IMR-90 (cell line): ENCODE results near the gene TMTC1.

ENCODE experiments used
- BHLHE40 ChIP-seq: fragments of 150-350 bp; IDR thresholded peaks from 2 replicates; pipeline ENCODE4 v1.6.1; 2016; ENCODE audit warnings: mild to moderate bottlenecking, low read depth, low read length
- CEBPB ChIP-seq: IDR thresholded peaks from 2 replicates; pipeline ENCODE4 v1.6.1; 2012; ENCODE audit warnings: low read depth, low read length, improper control_type of control experiment
- MAFK ChIP-seq: IDR thresholded peaks from 2 replicates; pipeline ENCODE4 v1.6.1; 2012; ENCODE audit warnings: low read depth, low read length, improper control_type of control experiment
- MXI1 ChIP-seq: IDR thresholded peaks from 2 replicates; pipeline ENCODE4 v1.6.1; 2012; ENCODE audit warnings: low read depth, mild to moderate bottlenecking, low read length, moderate library complexity, borderline replicate concordance
- POLR2A ChIP-seq: IDR thresholded peaks from 2 replicates; pipeline ENCODE4 v1.6.1; 2012; ENCODE audit warnings: mild to moderate bottlenecking, low read depth, low read length
- RCOR1 ChIP-seq: IDR thresholded peaks from 2 replicates; pipeline ENCODE4 v1.6.1; 2012; ENCODE audit warnings: mild to moderate bottlenecking, low read length, improper control_type of control experiment; ENCODE audit not compliant: insufficient replicate concordance
- RFX5 ChIP-seq: IDR thresholded peaks from 2 replicates; pipeline ENCODE4 v1.8.0; 2012; ENCODE audit warnings: low read depth, mild to moderate bottlenecking, low read length, moderate library complexity
- SMC3 ChIP-seq: fragments of 150-350 bp; IDR thresholded peaks from 2 replicates; pipeline ENCODE4 v1.6.1; 2016; ENCODE audit warnings: low read depth, mild to moderate bottlenecking, antibody characterized with exemption, low read length, moderate library complexity
- TF ChIP-seq, protein P1 (sequence below): conservative IDR thresholded peaks from 2 replicates; pipeline ENCODE4 v1.5.1; 2012; ENCODE audit warnings: mild to moderate bottlenecking, low read depth, low read length, improper control_type of control experiment

DNA sequence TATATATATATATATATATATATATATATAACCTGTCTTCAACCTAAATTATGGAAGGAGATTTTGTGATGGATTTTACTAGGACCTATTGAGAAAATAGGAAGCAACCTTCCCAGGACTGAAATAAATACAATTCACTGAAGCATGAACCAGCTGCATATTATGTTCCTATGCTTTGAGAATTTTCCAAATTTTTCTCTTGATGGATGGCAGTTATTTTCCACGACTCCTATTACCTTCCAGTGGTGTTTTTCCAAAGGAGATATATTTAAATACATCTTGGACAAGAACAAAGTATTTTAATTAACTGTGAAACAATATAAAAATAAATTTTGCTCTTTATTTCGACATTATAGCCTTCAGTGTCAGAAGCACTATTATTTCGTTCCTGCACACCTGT, 87.9 kb downstream of the TMTC1 start:
- TF ChIP-seq, protein P1, sequence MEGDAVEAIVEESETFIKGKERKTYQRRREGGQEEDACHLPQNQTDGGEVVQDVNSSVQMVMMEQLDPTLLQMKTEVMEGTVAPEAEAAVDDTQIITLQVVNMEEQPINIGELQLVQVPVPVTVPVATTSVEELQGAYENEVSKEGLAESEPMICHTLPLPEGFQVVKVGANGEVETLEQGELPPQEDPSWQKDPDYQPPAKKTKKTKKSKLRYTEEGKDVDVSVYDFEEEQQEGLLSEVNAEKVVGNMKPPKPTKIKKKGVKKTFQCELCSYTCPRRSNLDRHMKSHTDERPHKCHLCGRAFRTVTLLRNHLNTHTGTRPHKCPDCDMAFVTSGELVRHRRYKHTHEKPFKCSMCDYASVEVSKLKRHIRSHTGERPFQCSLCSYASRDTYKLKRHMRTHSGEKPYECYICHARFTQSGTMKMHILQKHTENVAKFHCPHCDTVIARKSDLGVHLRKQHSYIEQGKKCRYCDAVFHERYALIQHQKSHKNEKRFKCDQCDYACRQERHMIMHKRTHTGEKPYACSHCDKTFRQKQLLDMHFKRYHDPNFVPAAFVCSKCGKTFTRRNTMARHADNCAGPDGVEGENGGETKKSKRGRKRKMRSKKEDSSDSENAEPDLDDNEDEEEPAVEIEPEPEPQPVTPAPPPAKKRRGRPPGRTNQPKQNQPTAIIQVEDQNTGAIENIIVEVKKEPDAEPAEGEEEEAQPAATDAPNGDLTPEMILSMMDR = no peak
- TF ChIP-seq MAFK = no peak
- no peak for TF ChIP-seq POLR2A
- no peak for TF ChIP-seq RFX5
- TF ChIP-seq BHLHE40 = no peak
- TF ChIP-seq MXI1 = no peak
- no peak for TF ChIP-seq CEBPB
- TF ChIP-seq SMC3 = no peak
- no peak for TF ChIP-seq RCOR1
